Common myeloid progenitor, CD34-positive (primary cell): ENCODE results near the gene ADCY2.

Experiments
- CTCF ChIA-PET: fragments of 350-600 bp; sonication (Branson Sonifier 250); formaldehyde crosslinking; loops from one replicate; lab custom pipeline; 2021; ENCODE audit warnings: antibody characterized with exemption; lab: Charles Lee
- POLR2A ChIA-PET: fragments of 350-600 bp; sonication (Branson Sonifier 250); formaldehyde crosslinking; loops from one replicate; lab custom pipeline; 2021; ENCODE audit warnings: antibody characterized with exemption; lab: Charles Lee
- DNase-seq, 3 donors: peaks; one replicate each; pipeline versions ENCODE4 v3.0.0 to v3.0.0-alpha.2; 2013
- H3K27ac ChIP-seq, 2 experiments: 1 replicate in 1 of 2; 2 replicates in 1 of 2; pipeline ENCODE4 v1.7.0; 2013; ENCODE audit warnings: inconsistent platforms in 2 of 2, low read length in 2 of 2, mild to moderate bottlenecking in 2 of 2, low read depth in 1 of 2, moderate library complexity in 1 of 2; ENCODE audit not compliant: severe bottlenecking in 2 of 2, insufficient read depth in 1 of 2, poor library complexity in 1 of 2
- H3K27me3 ChIP-seq, 5 experiments: replicated peaks in 2 of 5; 1 replicate in 3 of 5; 2 replicates in 2 of 5; pipeline versions ENCODE4 v1.6.1 to v1.7.0; 2013; ENCODE audit warnings: low read length in 4 of 5, mild to moderate bottlenecking in 2 of 5, moderate library complexity in 2 of 5, inconsistent platforms in 1 of 5; ENCODE audit not compliant: insufficient read depth in 5 of 5, control insufficient read depth in 4 of 5
- H3K36me3 ChIP-seq, 4 experiments: 1 replicate in 2 of 4; 2 replicates in 2 of 4; pipeline versions ENCODE4 v1.6.1 to v1.7.0; 2013; ENCODE audit warnings: low read length in 3 of 4, control low read depth in 1 of 4, mild to moderate bottlenecking in 1 of 4; ENCODE audit not compliant: control insufficient read depth in 4 of 4, insufficient read depth in 4 of 4
- H3K4me1 ChIP-seq, 4 experiments: 1 replicate in 3 of 4; 2 replicates in 1 of 4; pipeline versions ENCODE4 v1.6.1 to v1.7.1; 2013; ENCODE audit warnings: low read length in 3 of 4, mild to moderate bottlenecking in 3 of 4, control low read depth in 1 of 4, inconsistent platforms in 1 of 4, moderate library complexity in 1 of 4; ENCODE audit not compliant: control insufficient read depth in 4 of 4, insufficient read depth in 4 of 4; ENCODE audit errors: control extremely low read depth in 1 of 4
- H3K4me3 ChIP-seq, 7 experiments: 1 replicate in 4 of 7; 2 replicates in 3 of 7; pipeline versions ENCODE4 v1.5.1 to v1.7.0; 2013; ENCODE audit warnings: mild to moderate bottlenecking in 7 of 7, low read length in 6 of 7, moderate library complexity in 6 of 7, inconsistent platforms in 2 of 7, low read depth in 2 of 7, control low read depth in 1 of 7; ENCODE audit not compliant: insufficient read depth in 4 of 7, control insufficient read depth in 1 of 7; ENCODE audit errors: extremely low read depth in 1 of 7
- H3K9me3 ChIP-seq, 5 experiments: 1 replicate in 4 of 5; 2 replicates in 1 of 5; pipeline versions ENCODE4 v1.6.1 to v1.7.1; 2013; ENCODE audit warnings: low read length in 4 of 5, mild to moderate bottlenecking in 2 of 5, inconsistent platforms in 1 of 5, low read depth in 1 of 5, moderate library complexity in 1 of 5; ENCODE audit not compliant: control insufficient read depth in 4 of 5, insufficient read depth in 2 of 5; ENCODE audit errors: control extremely low read depth in 1 of 5
- WGBS: methylation state at CpG from one replicate; pipeline ENCODE4 v1.1.5; 2013; ENCODE audit not compliant: insufficient coverage; 5-methylcytosine and 5-hydroxymethylcytosine counted together

Gene ADCY2

GRCh38 chr5:7473668-7474215 lies 77.8 kb downstream of the ADCY2 start:
- 50% methylated on average over 1 of the region's 1 CpG for WGBS
- Histone ChIP-seq H3K36me3 (no peaks in the 10 kb centered on the region), H3K4me1 (no peaks in the 10 kb centered on the region), H3K4me3 (no peak overlapping the region), H3K27ac (no peak overlapping the region), H3K9me3 (peaks cover 0 to 6% (median 1%) of the 10 kb centered on the region in 5 experiments), H3K27me3 (no peaks in the 10 kb centered on the region)
- CTCF ChIA-PET, result interaction anchor here (1.4 kb wide), 1 partner anchor 9 kb away, joined by 4 read pairs; no protein-coding TSS in a partner anchor
- POLR2A ChIA-PET, result no interaction called here
- DNase-seq, result no peak

GRCh38 chr5:7474821-7475403 lies 79.0 kb downstream of the ADCY2 start:
- 89% methylated on average over 10 of the region's 12 CpGs for WGBS

GRCh38 chr5:7478459-7478858 lies 82.5 kb downstream of the ADCY2 start:
- Histone ChIP-seq H3K36me3 (no peaks in the 10 kb centered on the region), H3K4me1 (no peaks in the 10 kb centered on the region), H3K27me3 (no peaks in the 10 kb centered on the region), H3K9me3 (no peaks in the 10 kb centered on the region), H3K27ac (no peak overlapping the region), H3K4me3 (no peak overlapping the region)
- no peak for DNase-seq
- WGBS, result no CpG with 5 or more reads among the region's 1 CpG
- ChIA-PET CTCF (no interaction called here), POLR2A (no interaction called here)

More at GRCh38 chr5:7474821-7475403, 79.0 kb downstream of the ADCY2 start:
- peaks cover 0 to 6% (median 1%) of the 10 kb centered on the region in 5 experiments for H3K9me3 ChIP-seq
- no peaks in the 10 kb centered on the region for H3K27me3 ChIP-seq
- no peak overlapping the region for H3K4me3 ChIP-seq
- no peaks in the 10 kb centered on the region for H3K4me1 ChIP-seq
- POLR2A ChIA-PET, result no interaction called here
- no peak for DNase-seq
- H3K36me3 ChIP-seq, result no peaks in the 10 kb centered on the region
- CTCF ChIA-PET, result interaction anchor here (1.4 kb wide), 1 partner anchor 11 kb away, joined by 4 read pairs; no protein-coding TSS in a partner anchor
- H3K27ac ChIP-seq, result no peak overlapping the region

GRCh38 chr5:7488734-7489133 lies 92.8 kb downstream of the ADCY2 start:
- H3K36me3 ChIP-seq, result no peaks in the 10 kb centered on the region
- no peaks in the 10 kb centered on the region for H3K4me1 ChIP-seq
- no peak for DNase-seq
- no peaks in the 10 kb centered on the region for H3K27me3 ChIP-seq
- H3K27ac ChIP-seq, result no peak overlapping the region
- ChIA-PET POLR2A (no interaction called here), CTCF (no interaction called here)
- H3K9me3 ChIP-seq, result no peaks in the 10 kb centered on the region
- 95% methylated on average over 7 of the region's 7 CpGs for WGBS
- H3K4me3 ChIP-seq, result no peak overlapping the region

- H3K27me3 ChIP-seq, result no peaks in the 10 kb centered on the region
- no peaks in the 10 kb centered on the region for H3K36me3 ChIP-seq
- no peaks in the 10 kb centered on the region for H3K9me3 ChIP-seq
- no peak for DNase-seq
- ChIA-PET CTCF (no interaction called here), POLR2A (no interaction called here)
- WGBS, result 88% methylated on average over 4 of the region's 4 CpGs
- H3K4me3 ChIP-seq, result no peak overlapping the region
- H3K4me1 ChIP-seq, result no peaks in the 10 kb centered on the region
- no peak overlapping the region for H3K27ac ChIP-seq
These were observed 96.4 kb downstream of the ADCY2 start for GRCh38 chr5:7492371-7492770.

- Histone ChIP-seq H3K4me3 (no peak overlapping the region), H3K27me3 (no peaks in the 10 kb centered on the region), H3K4me1 (no peaks in the 10 kb centered on the region), H3K27ac (no peak overlapping the region), H3K9me3 (no peaks in the 10 kb centered on the region), H3K36me3 (no peaks in the 10 kb centered on the region)
- ChIA-PET POLR2A (no interaction called here), CTCF (no interaction called here)
- DNase-seq, result no peak
- WGBS, result 93% methylated on average over 1 of the region's 1 CpG
These were observed 97.1 kb downstream of the ADCY2 start for GRCh38 chr5:7493081-7493480.

GRCh38 chr5:7493622-7494021 lies 97.7 kb downstream of the ADCY2 start:
- Histone ChIP-seq H3K27ac (no peak overlapping the region), H3K4me3 (no peak overlapping the region), H3K27me3 (no peaks in the 10 kb centered on the region), H3K36me3 (no peaks in the 10 kb centered on the region), H3K9me3 (no peaks in the 10 kb centered on the region), H3K4me1 (no peaks in the 10 kb centered on the region)
- 78% methylated on average over 5 of the region's 5 CpGs for WGBS
- no peak for DNase-seq
- ChIA-PET CTCF (interaction anchor here (0.6 kb wide), 1 partner anchor 320 kb away, joined by 3 read pairs; no protein-coding TSS in a partner anchor), POLR2A (no interaction called here)
